Measurements from ENCODE around the gene MYO3B.

DNA sequence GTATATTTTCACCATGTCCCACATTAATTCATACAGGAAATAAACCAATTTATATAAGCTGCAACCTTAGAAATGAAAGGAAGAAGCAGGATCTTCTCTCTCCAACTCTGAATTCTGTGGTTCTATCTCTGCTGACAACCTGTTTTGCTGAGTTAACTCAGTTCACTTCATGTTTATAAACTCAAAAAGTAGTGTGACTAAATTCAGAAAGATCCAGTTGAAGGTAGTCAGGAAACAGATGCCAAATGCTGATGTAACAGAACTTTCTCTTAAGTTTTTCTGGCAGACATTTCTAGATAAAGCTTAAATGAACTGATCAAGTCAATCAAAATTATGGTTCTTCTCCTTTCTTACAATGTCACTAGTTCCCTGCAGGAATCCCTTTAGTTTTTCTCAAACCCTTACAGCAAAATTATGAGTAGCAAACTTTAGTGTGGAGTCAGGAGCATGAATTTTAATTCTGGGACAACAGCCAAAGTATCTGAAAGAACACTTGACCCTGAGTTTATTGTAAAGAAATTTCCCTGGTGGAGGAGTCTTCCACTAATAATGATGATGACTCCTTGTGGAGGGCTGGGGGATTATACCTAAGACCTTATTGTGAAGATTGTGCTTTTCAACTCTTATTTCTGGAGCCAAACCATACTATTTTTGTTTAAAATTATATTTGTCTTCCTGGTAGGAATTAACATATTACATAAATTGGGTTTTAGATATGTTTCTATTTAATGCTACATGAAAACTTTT is 216.9 kb downstream of the MYO3B start:
- TF ChIP-seq, protein P1, sequence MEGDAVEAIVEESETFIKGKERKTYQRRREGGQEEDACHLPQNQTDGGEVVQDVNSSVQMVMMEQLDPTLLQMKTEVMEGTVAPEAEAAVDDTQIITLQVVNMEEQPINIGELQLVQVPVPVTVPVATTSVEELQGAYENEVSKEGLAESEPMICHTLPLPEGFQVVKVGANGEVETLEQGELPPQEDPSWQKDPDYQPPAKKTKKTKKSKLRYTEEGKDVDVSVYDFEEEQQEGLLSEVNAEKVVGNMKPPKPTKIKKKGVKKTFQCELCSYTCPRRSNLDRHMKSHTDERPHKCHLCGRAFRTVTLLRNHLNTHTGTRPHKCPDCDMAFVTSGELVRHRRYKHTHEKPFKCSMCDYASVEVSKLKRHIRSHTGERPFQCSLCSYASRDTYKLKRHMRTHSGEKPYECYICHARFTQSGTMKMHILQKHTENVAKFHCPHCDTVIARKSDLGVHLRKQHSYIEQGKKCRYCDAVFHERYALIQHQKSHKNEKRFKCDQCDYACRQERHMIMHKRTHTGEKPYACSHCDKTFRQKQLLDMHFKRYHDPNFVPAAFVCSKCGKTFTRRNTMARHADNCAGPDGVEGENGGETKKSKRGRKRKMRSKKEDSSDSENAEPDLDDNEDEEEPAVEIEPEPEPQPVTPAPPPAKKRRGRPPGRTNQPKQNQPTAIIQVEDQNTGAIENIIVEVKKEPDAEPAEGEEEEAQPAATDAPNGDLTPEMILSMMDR (IDR thresholded peaks at IDR 0.05): no peak
- TF ChIP-seq EZH2 (IDR thresholded peaks at IDR 0.05; ENCODE audit: borderline replicate concordance, insufficient read depth, low read depth, low read length, poor library complexity, severe bottlenecking): no peak

Data from B cell (primary cell).